A673 (cell line): Measurements from ENCODE around the gene FCHSD2. TPM values are rescaled to one million over a fixed set of nuclear protein-coding genes. Genes with fewer than 3 reads are reported as not detected.

Experiments
- BruUV-seq: library from RNA; stranded (reverse); fragments of 400-500 nt; replicated peaks from 2 replicates; lab custom pipeline; 2021; lab: Mats Ljungman, UMichigan
- CTCF ChIA-PET: fragments of 300-600 bp; sonication (Branson Sonifier 250); formaldehyde crosslinking; loops from one replicate; lab custom pipeline; 2022; ENCODE audit warnings: antibody characterized with exemption; lab: Charles Lee
- POLR2A ChIA-PET: fragments of 300-600 bp; sonication (Branson Sonifier 250); formaldehyde crosslinking; loops from one replicate; lab custom pipeline; 2022; ENCODE audit warnings: antibody characterized with exemption; ENCODE audit not compliant: low non-redundant PET; lab: Charles Lee
- DNase-seq: peaks from one replicate; pipeline ENCODE4 v3.0.0-alpha.2; 2015; ENCODE audit warnings: low spot score
- H3K27ac ChIP-seq: fragments of 200-600 bp; sonication (generic); 2 replicates; pipeline ENCODE4 v1.5.1; 2016; ENCODE audit warnings: mixed run types, low read depth, mild to moderate bottlenecking, mixed read lengths, antibody characterized with exemption, low read length; ENCODE audit not compliant: poor library complexity, severe bottlenecking
- H3K27me3 ChIP-seq: fragments of 200-600 bp; sonication (generic); replicated peaks from 2 replicates; pipeline ENCODE4 v1.6.1; 2017; ENCODE audit warnings: mixed run types, low read depth, mild to moderate bottlenecking, mixed read lengths, antibody characterized with exemption, low read length; ENCODE audit not compliant: insufficient read depth, poor library complexity
- H3K36me3 ChIP-seq: fragments of 200-600 bp; sonication (generic); 2 replicates; pipeline ENCODE4 v1.6.1; 2016; ENCODE audit warnings: mixed run types, mild to moderate bottlenecking, mixed read lengths, antibody characterized with exemption, low read length; ENCODE audit not compliant: insufficient read depth, poor library complexity, severe bottlenecking
- H3K4me1 ChIP-seq: fragments of 200-600 bp; sonication (generic); 2 replicates; pipeline ENCODE4 v1.6.1; 2017; ENCODE audit warnings: mixed run types, mild to moderate bottlenecking, mixed read lengths, antibody characterized with exemption, low read length; ENCODE audit not compliant: insufficient read depth, poor library complexity, severe bottlenecking
- H3K4me3 ChIP-seq: fragments of 200-600 bp; sonication (generic); 2 replicates; pipeline ENCODE4 v1.5.1; 2016; ENCODE audit warnings: low read depth, mixed run types, mild to moderate bottlenecking, mixed read lengths, low read length; ENCODE audit not compliant: poor library complexity, severe bottlenecking
- H3K9me3 ChIP-seq: fragments of 200-600 bp; sonication (generic); 2 replicates; pipeline ENCODE4 v1.6.1; 2016; ENCODE audit warnings: mixed run types, low read depth, mild to moderate bottlenecking, mixed read lengths, antibody characterized with exemption, low read length; ENCODE audit not compliant: poor library complexity, severe bottlenecking
- CTCF ChIP-seq: fragments of 300-800, 200-600 bp; sonication (generic); conservative IDR thresholded peaks from 2 replicates; pipeline ENCODE4 v1.5.1; 2017; ENCODE audit warnings: low read depth, mild to moderate bottlenecking, antibody characterized with exemption, low read length, moderate library complexity, mixed read lengths
- EZH2 ChIP-seq: fragments of 200-600 bp; sonication (generic); IDR thresholded peaks from 2 replicates; pipeline ENCODE4 v1.6.1; 2017; ENCODE audit warnings: borderline replicate concordance, low read depth, mild to moderate bottlenecking, mixed read lengths, antibody characterized with exemption, low read length; ENCODE audit not compliant: poor library complexity, severe bottlenecking
- intact Hi-C: fragments of 100-400 bp; cut with micrococcal nuclease; formaldehyde crosslinking; loops from one replicate; pipeline ENCODE4 v1.10.0; 2022; ENCODE audit not compliant: unreplicated experiment
- total RNA-seq: library from RNA; stranded (reverse); gene quantifications from 2 replicates; pipeline ENCODE4 v1.2.3, GENCODE V29; 2021

Gene FCHSD2
- total RNA-seq, 1 experiment from 2014 or later = 44.7 TPM

- H3K4me3 ChIP-seq = no peak overlapping the region
- CTCF ChIA-PET = no interaction called here
- intact Hi-C loops = loop anchor here (10.0 kb wide), 1 partner anchor 589 kb away; no protein-coding TSS in a partner anchor
- no peak for TF ChIP-seq CTCF
- no peak for TF ChIP-seq EZH2
- POLR2A ChIA-PET = no interaction called here
- H3K27ac ChIP-seq = no peak overlapping the region
- no peaks in the 10 kb centered on the region for H3K36me3 ChIP-seq
- BruUV-seq = no TSS peak
- no peak for DNase-seq
- no peaks in the 10 kb centered on the region for H3K9me3 ChIP-seq
- H3K4me1 ChIP-seq = no peaks in the 10 kb centered on the region
- no peaks in the 10 kb centered on the region for H3K27me3 ChIP-seq
Observed at GRCh38 chr11:73173755-73174494, 31.8 kb upstream of the FCHSD2 start.

GRCh38 chr11:73172992-73173656 is 31.0 kb upstream of the FCHSD2 start:
- no peaks in the 10 kb centered on the region for H3K9me3 ChIP-seq
- TF ChIP-seq CTCF (no peak), EZH2 (no peak)
- H3K4me3 ChIP-seq = no peak overlapping the region
- intact Hi-C loops = loop anchor here (10.0 kb wide), 1 partner anchor 588 kb away; no protein-coding TSS in a partner anchor
- no peak overlapping the region for H3K27ac ChIP-seq
- H3K4me1 ChIP-seq = no peaks in the 10 kb centered on the region
- POLR2A ChIA-PET = no interaction called here
- no peaks in the 10 kb centered on the region for H3K36me3 ChIP-seq
- BruUV-seq = no TSS peak
- H3K27me3 ChIP-seq = no peaks in the 10 kb centered on the region
- CTCF ChIA-PET = no interaction called here
- DNase-seq = no peak

GRCh38 chr11:73171436-73172161 is 29.5 kb upstream of the FCHSD2 start:
- H3K36me3 ChIP-seq = no peaks in the 10 kb centered on the region
- no peak overlapping the region for H3K27ac ChIP-seq
- BruUV-seq = no TSS peak
- no peaks in the 10 kb centered on the region for H3K27me3 ChIP-seq
- ChIA-PET CTCF (no interaction called here), POLR2A (no interaction called here)
- no peaks in the 10 kb centered on the region for H3K9me3 ChIP-seq
- intact Hi-C loops = loop anchor here (10.0 kb wide), 1 partner anchor 587 kb away; no protein-coding TSS in a partner anchor
- H3K4me1 ChIP-seq = no peaks in the 10 kb centered on the region
- no peak overlapping the region for H3K4me3 ChIP-seq
- no peak for TF ChIP-seq EZH2
- no peak for TF ChIP-seq CTCF
- no peak for DNase-seq
